Measurements from ENCODE around the gene LGR6.

The LGR6 gene

GRCh38 chr1:202357506-202357905 is 163.9 kb downstream of the LGR6 start:
- no peaks in the 10 kb centered on the region for H3K27me3 ChIP-seq (ENCODE audit: control insufficient read depth, insufficient read depth, low read length)
- H3K4me1 ChIP-seq (ENCODE audit: control insufficient read depth, insufficient read depth, low read length) = no peaks in the 10 kb centered on the region
- no peak overlapping the region for H3K4me3 ChIP-seq (ENCODE audit: low read length)
- H3K36me3 ChIP-seq (ENCODE audit: control insufficient read depth, insufficient read depth, low read length) = no peaks in the 10 kb centered on the region
- no peak overlapping the region for H3K27ac ChIP-seq (ENCODE audit: low read depth, low read length)
- H3K9ac ChIP-seq (ENCODE audit: low read length) = no peak overlapping the region

- H3K4me3 ChIP-seq (ENCODE audit: low read length) = no peak overlapping the region
- no peaks in the 10 kb centered on the region for H3K36me3 ChIP-seq (ENCODE audit: control insufficient read depth, insufficient read depth, low read length)
- no peaks in the 10 kb centered on the region for H3K4me1 ChIP-seq (ENCODE audit: control insufficient read depth, insufficient read depth, low read length)
- H3K27ac ChIP-seq (ENCODE audit: low read depth, low read length) = no peak overlapping the region
- H3K9ac ChIP-seq (ENCODE audit: low read length) = no peak overlapping the region
- no peaks in the 10 kb centered on the region for H3K27me3 ChIP-seq (ENCODE audit: control insufficient read depth, insufficient read depth, low read length)
These were observed 167.6 kb downstream of the LGR6 start for GRCh38 chr1:202361224-202361623.

DNA sequence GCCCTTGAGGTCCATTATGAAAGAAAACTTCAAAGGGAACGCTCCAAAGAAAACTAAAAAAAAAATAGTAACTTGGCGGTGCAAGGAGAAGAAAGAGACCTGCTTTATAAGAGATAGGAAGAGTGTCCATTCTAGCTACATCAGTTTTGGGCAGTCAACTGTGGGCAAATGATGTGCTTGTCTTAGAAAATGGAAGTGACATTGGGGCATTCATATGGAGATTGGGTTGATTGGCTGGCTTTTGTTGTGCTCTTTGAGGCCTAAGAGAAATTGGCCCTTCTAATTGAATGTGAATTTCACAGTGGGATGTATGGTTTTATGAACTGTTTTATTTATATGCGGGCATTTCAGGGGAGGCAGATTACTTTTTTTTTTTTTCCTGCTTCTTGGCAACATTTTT is 168.1 kb downstream of the LGR6 start:
- Histone ChIP-seq H3K4me3 (ENCODE audit: low read length) (no peak overlapping the region), H3K4me1 (ENCODE audit: control insufficient read depth, insufficient read depth, low read length) (no peaks in the 10 kb centered on the region), H3K9ac (ENCODE audit: low read length) (no peak overlapping the region), H3K27me3 (ENCODE audit: control insufficient read depth, insufficient read depth, low read length) (no peaks in the 10 kb centered on the region), H3K36me3 (ENCODE audit: control insufficient read depth, insufficient read depth, low read length) (no peaks in the 10 kb centered on the region), H3K27ac (ENCODE audit: low read depth, low read length) (no peak overlapping the region)

GRCh38 chr1:202362212-202362611 is 168.6 kb downstream of the LGR6 start:
- Histone ChIP-seq H3K9ac (ENCODE audit: low read length) (no peak overlapping the region), H3K27ac (ENCODE audit: low read depth, low read length) (no peak overlapping the region), H3K27me3 (ENCODE audit: control insufficient read depth, insufficient read depth, low read length) (no peaks in the 10 kb centered on the region), H3K36me3 (ENCODE audit: control insufficient read depth, insufficient read depth, low read length) (no peaks in the 10 kb centered on the region), H3K4me1 (ENCODE audit: control insufficient read depth, insufficient read depth, low read length) (no peaks in the 10 kb centered on the region), H3K4me3 (ENCODE audit: low read length) (no peak overlapping the region)

GRCh38 chr1:202365092-202365815 is 171.7 kb downstream of the LGR6 start:
- Histone ChIP-seq H3K27ac (ENCODE audit: low read depth, low read length) (no peak overlapping the region), H3K9ac (ENCODE audit: low read length) (no peak overlapping the region), H3K4me3 (ENCODE audit: low read length) (no peak overlapping the region), H3K36me3 (ENCODE audit: control insufficient read depth, insufficient read depth, low read length) (no peaks in the 10 kb centered on the region), H3K27me3 (ENCODE audit: control insufficient read depth, insufficient read depth, low read length) (no peaks in the 10 kb centered on the region), H3K4me1 (ENCODE audit: control insufficient read depth, insufficient read depth, low read length) (no peaks in the 10 kb centered on the region)

- no peak overlapping the region for H3K27ac ChIP-seq (ENCODE audit: low read depth, low read length)
- no peaks in the 10 kb centered on the region for H3K4me1 ChIP-seq (ENCODE audit: control insufficient read depth, insufficient read depth, low read length)
- no peak overlapping the region for H3K4me3 ChIP-seq (ENCODE audit: low read length)
- no peak overlapping the region for H3K9ac ChIP-seq (ENCODE audit: low read length)
- no peaks in the 10 kb centered on the region for H3K27me3 ChIP-seq (ENCODE audit: control insufficient read depth, insufficient read depth, low read length)
- H3K36me3 ChIP-seq (ENCODE audit: control insufficient read depth, insufficient read depth, low read length) = no peaks in the 10 kb centered on the region
These were observed 173.7 kb downstream of the LGR6 start for GRCh38 chr1:202367271-202367670.
